Stimulated activated CD8-positive, alpha-beta memory T cell treated with anti-CD3 and anti-CD28 coated beads, Interleukin-12 subunit alpha, Interleukin-12 subunit beta, amount 100 ng/mL, for 24 hours (primary cell): Measurements from ENCODE around the gene ZBTB46.
"Not testable (repeated sequence)": the region's sequence is repeated elsewhere in the genome, so short reads cannot be mapped to it uniquely, and the experiment has no call there.

Experiments
- DNase-seq: peaks from one replicate; pipeline ENCODE4 v3.0.0-alpha.2; 2020; ENCODE audit errors: extremely low read depth

The ZBTB46 gene

GRCh38 chr20:63787749-63788148 is 43.3 kb downstream of the ZBTB46 start:
- no peak for DNase-seq

- no peak for DNase-seq
Measured at GRCh38 chr20:63787302-63787701, 43.8 kb downstream of the ZBTB46 start.

- DNase-seq: no peak
Measured at GRCh38 chr20:63785691-63786131, 45.4 kb downstream of the ZBTB46 start.

- no peak for DNase-seq
Measured at GRCh38 chr20:63783970-63784369, 47.1 kb downstream of the ZBTB46 start.

- no peak for DNase-seq
Measured at GRCh38 chr20:63782521-63782971, 48.5 kb downstream of the ZBTB46 start.

GRCh38 chr20:63782051-63782471 is 49.0 kb downstream of the ZBTB46 start:
- no peak for DNase-seq

GRCh38 chr20:63781181-63781580 is 49.9 kb downstream of the ZBTB46 start:
- no peak for DNase-seq

- DNase-seq: no peak
Measured at GRCh38 chr20:63778857-63779256, 52.2 kb downstream of the ZBTB46 start.

- DNase-seq: no peak
Measured at GRCh38 chr20:63778034-63778752, 52.9 kb downstream of the ZBTB46 start.

- no peak for DNase-seq
Measured at GRCh38 chr20:63777614-63778013, 53.5 kb downstream of the ZBTB46 start.

- not testable (repeated sequence) for DNase-seq
Measured at GRCh38 chr20:63776875-63777274, 54.2 kb downstream of the ZBTB46 start.

- DNase-seq: no peak
Measured at GRCh38 chr20:63775096-63775978, 55.7 kb downstream of the ZBTB46 start.

- DNase-seq: no peak
Measured at GRCh38 chr20:63774306-63774705, 56.8 kb downstream of the ZBTB46 start.

- DNase-seq: no peak
Measured at GRCh38 chr20:63773571-63774241, 57.4 kb downstream of the ZBTB46 start.

GRCh38 chr20:63772781-63773518 is 58.1 kb downstream of the ZBTB46 start:
- DNase-seq: no peak

- no peak for DNase-seq
Measured at GRCh38 chr20:63771046-63771707, 59.9 kb downstream of the ZBTB46 start.

- no peak for DNase-seq
Measured at GRCh38 chr20:63769891-63770474, 61.1 kb downstream of the ZBTB46 start.

- DNase-seq: no peak
Measured at GRCh38 chr20:63768591-63769515, 62.2 kb downstream of the ZBTB46 start.

- DNase-seq: no peak
Measured at GRCh38 chr20:63767886-63768285, 63.2 kb downstream of the ZBTB46 start.
